GM21619 (cell line): Measurements from ENCODE around the gene ETF1.

Source experiments
- ATAC-seq: cut with Tn5 transposase; IDR thresholded peaks from one replicate; pipeline ENCODE4 v1.9.1; 2021; ENCODE audit not compliant: unreplicated experiment

Gene ETF1

GRCh38 chr5:138542956-138543729, at the start of gene ETF1:
Gene ETF1 (minus strand): TSS chr5:138543236. CDS start chr5:138542918, 318 bp downstream.
- peak; percentile 88 for ATAC-seq

DNA sequence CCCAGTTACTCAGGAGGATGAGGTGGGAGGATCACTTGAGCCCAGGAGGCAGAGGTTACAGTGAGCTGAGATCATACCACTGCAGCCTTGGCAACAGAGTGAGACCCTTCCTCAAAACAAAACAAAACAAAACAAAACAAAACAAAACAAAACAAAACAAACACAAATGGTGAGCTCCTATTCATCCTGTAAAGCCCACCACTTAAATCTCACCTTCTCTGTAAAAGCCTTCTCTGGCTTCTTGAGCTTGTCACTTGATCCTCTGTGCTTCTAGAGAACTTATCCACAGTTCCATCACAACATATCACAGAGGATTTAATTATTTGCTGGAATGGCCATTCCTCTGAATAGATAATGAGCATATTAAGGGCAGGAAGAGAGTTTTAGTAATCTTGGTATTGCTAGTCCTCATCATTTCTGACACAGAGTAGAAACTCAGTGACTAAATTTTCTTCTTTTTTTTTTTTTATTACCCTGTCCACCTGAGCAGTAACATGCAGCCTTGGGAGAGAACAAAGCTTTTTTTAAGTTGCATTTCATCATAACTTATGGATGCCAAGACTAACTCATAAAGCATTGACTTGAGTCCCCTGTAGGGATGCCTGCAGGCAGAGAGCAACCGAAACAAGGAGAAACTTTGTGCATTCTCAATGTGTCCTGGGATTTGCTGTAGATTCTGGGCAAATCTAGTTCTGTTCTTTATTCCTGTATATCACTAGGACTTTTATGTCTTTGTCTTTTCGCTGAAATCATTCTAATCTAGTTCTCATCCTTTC, 45.2 kb upstream of the ETF1 start:
- no peak for ATAC-seq

DNA sequence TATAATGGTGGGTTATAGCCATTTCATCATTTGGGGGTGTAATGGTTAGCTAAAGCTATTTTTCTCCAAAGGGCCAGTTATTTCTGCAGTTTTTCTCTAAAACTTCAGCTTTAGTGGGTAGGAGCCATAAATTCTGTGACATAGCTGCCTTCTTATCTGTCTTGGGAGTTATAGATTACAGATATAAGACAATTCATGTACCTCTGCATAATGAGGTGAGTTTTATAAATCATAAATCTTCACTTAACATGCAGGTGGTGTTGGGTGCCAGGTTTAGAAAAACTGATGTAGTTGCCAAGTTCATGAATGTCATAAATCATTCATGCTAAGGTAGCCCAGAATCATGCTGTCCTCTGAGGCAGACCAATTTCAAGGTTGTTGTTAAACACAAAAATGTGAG, 42.1 kb upstream of the ETF1 start:
- no peak for ATAC-seq

GRCh38 chr5:138583984-138584637, 41.1 kb upstream of the ETF1 start:
- ATAC-seq: no peak

DNA sequence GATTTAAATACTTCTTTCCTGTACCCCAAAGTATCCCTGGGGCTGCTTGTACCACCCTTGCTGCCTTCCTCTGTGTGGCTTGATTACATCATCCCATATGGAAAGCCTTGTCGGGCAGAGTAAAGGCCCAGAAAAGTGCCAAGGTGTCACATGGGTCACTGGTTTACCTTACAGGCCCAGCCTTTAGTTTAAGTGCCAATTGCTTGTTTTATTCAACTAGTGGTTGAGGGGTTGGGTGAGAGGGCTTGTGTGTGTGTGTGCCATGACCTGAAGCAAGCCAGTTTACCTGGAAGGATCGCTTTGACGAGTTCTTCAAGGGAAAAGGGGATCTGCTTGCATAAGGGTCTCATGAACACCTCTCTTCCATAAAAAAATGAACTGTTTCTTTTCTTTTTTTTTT, 39.9 kb upstream of the ETF1 start:
- ATAC-seq: no peak

- ATAC-seq: no peak
Observed at GRCh38 chr5:138580777-138581176, 37.7 kb upstream of the ETF1 start.

GRCh38 chr5:138580001-138580400, 37.0 kb upstream of the ETF1 start:
- ATAC-seq: no peak

DNA sequence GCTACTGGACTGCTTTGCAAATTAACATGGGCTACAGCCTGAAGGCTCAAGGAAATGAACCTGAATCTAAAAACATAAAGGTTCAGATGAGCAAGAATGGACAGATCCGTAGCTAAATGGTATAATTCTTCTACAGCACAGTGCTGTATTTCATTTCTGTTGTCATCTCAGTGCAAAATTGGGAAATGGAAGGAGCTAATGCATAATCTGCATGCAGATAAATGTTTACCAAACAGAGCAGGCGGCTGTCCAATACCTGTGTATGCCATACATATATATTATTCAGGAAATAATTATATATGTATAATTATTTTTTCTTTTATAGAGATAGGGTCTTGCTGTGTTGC, 36.5 kb upstream of the ETF1 start:
- no peak for ATAC-seq

- no peak for ATAC-seq
Observed at GRCh38 chr5:138577452-138577851, 34.4 kb upstream of the ETF1 start.

DNA sequence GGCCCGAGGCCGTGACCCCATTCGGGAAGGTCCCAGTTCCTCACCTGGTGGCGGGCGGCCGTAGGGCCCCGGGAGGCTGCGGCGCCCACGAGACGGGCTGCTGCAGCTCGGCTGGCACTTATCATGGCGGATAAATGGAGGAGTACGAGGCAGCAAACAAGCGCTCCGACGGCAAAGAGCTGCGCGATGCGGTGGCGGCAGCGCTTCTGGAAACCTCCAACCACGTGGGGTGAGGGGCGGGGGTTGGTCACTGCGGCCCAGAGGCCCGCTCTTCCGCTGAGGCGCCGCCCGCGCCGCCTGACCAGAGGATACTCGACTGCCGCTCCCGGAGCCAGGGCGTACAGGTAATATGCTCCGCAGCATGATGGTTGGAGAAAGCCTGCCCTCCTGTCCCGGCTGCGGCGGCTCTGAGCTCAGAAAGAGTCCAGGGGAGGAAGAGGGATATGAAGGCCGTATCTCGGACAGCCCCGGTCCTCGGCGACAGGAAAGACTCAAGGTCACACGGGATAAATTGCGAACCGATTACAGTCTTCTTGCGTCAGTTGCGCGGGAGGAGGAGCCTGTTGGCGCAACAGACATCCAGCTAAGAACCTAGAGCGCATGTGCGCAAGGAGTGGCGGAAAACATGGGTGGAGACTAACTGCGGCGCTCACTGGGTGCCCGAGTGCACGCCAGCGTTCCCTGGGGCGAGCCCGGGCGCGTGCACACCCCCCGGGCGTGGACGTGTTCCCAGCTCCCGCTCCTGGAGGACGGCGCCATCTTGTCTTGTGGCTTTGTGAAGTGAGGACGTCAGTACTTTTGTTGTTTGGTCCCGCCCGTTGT, 32.4 kb upstream of the ETF1 start, which contains the start of gene HSPA9:
TSS of gene HSPA9 (minus strand) at position 208 of the 822 bp plus-strand sequence. CDS start at position 125, 83 bp downstream.
- ATAC-seq: peak; percentile 84

DNA sequence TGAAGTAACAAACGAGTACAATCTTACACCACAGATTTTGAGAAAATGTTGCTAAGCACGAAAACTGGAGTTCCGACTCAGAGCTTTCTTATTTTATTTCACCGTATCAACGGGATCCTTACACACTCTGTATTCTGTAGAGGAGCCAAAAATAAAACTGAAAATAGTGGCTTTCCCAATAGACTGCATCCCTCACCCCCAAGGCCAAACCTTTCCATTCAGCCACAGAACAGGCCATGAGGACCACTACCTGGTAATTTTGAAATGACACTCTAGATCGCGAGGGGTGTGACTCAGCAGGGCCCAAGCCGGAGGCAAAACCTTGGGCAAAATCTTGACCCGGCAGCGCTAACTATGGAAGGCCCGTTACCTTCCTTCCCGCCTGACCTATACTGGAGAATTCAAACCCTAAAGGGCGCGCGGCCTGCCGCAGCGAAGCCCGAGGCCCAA, 31.7 kb upstream of the ETF1 start:
- ATAC-seq: no peak

DNA sequence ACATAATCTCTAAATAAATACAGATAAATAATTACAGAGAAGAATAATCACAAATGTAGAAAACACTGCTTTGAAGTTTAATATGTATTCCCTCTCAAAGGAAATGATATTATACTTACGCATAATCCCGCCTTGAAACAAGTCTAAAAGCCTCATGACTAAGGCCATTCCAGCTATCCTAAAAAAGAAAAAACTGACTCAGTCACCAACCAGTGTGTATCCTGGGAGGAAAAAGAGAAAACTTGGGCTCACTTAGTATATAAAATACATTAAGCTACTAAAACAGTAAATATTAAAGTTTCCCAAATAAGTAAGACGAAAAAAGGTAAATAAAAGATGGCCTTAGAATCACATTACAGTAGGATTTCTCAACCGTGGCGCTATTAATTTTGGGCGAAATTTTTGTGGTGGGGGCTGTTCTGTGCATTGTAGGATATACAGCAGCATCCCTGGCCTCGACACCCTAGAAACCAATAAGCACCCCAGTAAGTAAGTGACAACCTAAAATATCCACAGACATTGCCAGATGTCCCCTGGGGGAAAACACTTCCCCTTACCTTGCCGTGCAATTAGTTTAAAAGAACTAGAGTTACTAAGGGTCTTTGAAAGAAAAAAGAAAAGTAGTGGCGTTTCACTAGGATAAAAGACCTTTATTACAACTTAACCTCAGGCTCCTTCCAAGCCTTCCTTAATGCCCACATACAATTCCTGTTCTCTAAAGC, 31.1 kb upstream of the ETF1 start:
- ATAC-seq: no peak

DNA sequence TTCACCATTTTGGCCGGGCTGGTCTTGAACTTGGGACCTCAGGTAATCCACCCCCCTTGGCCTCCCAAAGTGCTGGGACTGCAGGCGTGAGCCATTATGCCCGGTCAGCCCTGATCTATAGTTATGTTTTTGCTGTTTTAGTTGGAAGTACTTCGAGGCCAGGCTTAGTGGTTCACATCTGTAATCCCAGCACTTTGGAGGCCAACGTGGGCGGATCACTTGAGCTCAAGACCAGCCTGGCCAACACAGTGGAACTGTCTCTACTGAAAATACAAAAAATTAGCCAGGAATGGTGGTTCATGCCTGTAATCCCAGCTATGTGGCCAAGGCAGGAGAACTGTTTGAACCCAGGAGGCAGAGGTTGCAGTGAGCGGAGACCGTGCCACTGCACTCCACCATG, 30.2 kb upstream of the ETF1 start:
- ATAC-seq: no peak

DNA sequence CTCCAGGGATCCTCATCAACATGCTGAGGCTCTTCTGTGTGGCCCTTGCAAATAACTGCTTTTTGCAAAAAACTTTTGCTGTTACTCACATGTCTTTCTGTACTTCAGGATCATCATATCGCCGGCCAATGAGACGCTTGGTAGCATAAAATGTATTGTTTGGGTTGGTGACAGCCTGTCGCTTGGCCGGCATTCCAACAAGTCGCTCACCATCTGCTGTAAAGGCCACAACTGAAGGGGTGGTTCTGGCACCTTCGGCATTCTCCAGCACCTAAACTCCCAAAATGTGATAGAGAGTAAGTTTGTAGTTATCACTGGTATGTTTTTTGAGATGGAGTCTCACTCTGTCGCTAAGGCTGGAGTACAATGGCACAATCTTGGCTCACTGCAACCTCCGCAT, 27.8 kb upstream of the ETF1 start:
- ATAC-seq: no peak

DNA sequence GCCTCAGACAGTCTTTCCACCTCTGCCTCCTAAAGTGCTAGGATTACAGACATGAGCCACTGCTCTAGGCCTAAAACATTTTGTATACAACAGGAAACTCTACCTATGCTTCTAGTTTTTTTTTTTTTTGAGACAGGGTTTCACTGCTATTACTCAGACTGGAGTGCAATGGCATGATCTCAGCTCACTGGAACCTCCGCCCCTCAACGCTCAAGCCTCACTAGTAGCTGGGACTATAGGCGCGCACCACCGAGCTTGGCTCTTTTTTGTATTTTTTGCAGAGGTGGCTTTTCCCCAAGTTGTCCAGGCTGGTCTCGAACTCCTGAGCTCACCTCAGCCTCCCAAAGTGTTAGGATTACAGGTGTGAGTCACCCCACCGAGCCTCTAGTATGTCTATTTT, 26.7 kb upstream of the ETF1 start:
- ATAC-seq: no peak

DNA sequence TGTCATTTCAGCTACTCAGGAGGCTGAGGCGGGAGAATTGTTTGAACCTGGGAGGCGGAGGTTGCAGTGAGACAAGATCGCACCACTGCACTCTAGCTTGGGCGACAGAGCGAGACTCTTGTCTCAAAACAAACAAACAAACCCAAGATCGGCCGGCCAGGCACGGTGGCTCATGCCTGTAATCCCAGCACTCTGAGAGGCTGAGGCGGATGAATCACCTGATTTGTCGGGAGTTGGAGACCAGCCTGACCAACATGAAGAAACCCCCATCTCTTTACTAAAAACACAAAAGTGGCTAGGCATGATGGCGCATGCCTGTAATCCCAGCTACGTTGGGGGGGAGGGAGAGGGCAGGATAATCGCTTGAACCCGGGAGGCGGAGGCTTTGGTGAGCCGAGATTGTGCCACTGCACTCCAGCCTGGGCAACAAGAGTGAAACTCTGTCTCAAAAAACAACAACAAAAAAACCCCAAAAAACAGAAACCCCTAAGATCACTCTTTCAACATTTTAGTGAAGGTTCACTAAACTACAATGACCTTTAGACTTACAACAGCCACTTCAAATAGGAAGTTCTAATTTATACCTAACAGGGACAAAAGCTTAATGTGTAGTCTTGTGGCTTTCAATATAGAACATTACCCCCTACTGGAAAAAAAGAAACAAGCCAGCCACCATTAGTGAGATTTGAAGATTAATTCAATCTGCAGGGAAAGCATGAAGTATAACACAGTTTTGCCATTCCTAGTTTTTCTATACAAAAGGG, 25.2 kb upstream of the ETF1 start:
- ATAC-seq: no peak

DNA sequence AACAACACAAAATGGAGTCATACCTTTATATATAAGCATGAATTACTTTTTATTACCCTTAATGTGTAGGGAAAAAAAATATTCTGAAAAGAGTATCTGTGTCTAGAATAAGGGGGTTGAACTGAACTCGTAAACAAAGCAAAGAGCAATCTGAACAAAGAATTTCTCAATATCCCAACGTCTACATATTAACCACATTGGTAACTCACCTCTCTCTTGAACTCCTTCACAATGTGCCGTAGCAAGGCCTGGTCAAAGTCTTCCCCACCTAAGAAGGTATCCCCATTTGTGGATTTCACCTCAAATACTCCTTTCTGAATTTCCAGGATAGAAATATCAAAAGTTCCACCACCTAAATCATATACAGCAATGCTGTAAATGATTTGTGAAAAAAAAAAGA, 23.8 kb upstream of the ETF1 start:
- no peak for ATAC-seq

- ATAC-seq: no peak
Observed at GRCh38 chr5:138565100-138565821, 22.2 kb upstream of the ETF1 start.

DNA sequence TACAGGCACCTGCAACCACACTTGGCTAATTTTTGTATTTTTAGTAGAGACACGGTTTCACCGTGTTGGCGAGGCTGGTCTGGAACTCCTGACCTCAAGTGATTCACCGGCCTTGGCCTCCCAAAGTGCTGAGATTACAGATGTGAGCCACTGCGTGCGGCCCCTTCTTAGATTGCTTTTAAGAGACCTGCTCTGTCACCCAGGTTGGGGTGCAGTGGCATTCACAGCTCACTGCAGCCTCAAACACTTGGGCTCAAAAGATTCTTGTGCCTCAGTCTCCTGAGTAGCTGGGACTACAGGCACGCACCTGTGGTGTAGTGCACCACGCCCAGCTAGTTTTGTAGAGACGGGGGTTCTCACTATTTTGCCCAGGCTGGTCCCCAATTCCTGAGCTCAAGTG, 21.2 kb upstream of the ETF1 start:
- no peak for ATAC-seq
